ENCODE measurements around the gene ZNF584.
A peak's percentile ranks its signal among the peaks of the same experiment; 100 is the strongest.
"Not testable (repeated sequence)": the region's sequence is repeated elsewhere in the genome, so short reads cannot be mapped to it uniquely, and the experiment has no call there.

Gene ZNF584

DNA sequence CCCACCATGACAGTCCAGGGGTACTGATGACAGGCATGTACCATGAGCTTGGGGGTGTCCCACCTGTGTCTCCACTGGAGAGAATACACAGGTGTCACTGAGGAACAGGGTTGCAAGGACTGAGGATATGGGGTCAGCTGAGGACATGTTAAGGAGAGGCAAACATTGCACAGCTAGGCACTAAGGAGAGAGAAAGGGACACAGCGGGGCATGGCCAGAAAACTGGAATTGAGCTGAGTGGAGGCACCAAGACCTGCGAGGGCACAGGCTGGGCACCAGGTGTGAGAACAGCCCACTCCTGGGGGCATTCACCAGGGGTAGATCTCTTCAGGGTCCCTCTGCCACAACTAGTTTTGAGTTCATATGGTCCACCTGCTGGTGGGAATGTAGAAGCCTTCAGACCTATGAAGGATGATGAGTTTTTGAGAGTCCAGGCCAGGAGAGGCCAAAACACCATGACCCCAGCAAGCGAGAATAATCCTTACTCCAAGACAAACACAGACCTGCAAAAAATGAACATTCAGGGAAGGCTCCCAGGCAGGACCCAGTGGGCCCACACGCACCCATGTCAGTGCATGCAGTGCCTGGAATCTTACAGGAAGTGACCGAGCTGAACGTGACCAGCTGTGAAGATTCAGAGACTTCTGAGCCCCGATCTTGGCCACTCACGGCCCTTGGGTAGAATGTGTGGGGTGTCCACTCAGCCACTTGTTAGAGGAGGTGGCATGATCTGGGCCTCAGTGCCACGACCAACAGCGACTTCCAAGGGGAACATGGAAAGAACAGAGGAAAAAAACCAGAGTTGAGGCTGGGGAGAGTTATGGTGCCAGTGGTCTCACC lies 1.4 kb upstream of the ZNF584 start:
- no peak for DNase-seq

GRCh38 chr19:58407658-58408151 lies 744 bp upstream of the ZNF584 start:
- no peak for DNase-seq

DNA sequence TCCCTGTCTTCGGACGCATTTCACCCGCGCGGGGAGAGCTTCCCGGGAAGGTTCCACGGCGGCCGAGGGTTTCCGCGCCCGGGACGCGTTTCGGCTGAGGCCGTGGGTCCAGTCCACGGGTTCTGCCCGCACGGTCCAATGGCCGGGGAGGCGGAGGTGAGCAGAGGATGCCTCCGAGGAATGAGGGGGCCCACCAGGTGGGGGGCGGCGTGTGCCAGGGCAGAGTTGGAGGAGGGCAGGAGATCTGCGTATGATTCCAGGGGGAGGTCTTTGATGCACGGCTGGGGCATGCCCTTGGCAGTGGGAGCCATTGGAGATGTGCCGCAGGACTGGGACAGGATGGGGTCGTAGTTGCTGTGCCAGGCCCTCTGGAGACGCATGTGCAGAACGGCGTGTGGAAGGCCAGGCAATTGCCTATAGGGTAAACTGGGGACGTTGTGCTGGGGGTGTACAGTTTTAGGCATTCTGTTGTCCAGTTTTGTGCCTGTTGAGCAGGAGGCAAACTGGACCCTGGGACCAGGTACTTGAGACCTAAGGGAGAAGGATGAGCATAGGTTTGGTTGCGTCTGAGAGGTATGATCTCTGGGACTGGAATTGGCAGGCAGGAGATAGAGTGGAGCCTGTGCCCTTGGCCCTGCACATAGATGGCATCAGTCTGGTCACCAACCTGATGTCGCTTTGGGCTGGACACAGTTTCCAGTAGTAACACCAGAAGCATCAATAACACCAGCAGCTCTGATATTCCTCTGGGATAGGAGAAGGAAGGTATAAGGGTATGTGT lies 751 bp downstream of the ZNF584 start:
- peak in 1 of 2 experiments; percentile 51 for DNase-seq

- no peak for DNase-seq
Measured at GRCh38 chr19:58416604-58417003, 8.2 kb downstream of the ZNF584 start.

DNA sequence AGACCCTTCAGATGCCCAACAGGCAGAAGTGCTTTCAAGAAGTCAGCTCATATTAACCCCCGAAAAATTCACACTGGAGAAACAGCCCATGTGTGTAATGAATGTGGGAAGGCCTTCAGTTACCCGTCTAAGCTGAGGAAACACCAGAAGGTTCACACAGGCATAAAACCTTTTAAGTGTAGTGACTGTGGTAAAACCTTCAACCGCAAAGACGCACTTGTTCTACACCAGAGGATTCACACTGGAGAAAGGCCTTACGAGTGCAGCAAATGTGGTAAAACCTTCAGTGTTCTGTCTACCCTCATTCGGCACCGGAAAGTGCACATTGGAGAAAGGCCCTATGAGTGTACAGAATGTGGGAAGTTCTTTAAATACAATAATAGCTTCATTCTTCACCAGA lies 8.6 kb downstream of the ZNF584 start:
- no peak for DNase-seq

DNA sequence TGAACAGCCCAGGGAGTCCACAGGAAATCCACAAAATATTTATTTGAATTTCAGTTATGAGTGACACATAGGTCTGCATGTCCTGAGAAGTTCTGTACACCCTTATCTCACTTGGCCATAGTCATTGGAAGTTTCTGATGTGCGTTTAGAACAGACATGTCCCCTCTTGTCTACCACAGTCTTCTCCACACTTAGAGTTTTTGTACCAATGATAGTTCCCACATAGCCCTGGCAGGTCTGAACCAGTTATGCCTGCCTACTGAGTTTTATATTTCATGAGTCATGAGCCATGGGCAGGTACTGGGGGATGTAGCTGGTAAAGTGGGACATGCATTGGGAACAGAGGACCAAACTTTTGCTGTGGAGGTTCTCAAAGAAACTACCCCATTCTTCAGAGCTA lies 20.2 kb downstream of the ZNF584 start:
- no peak for DNase-seq

DNA sequence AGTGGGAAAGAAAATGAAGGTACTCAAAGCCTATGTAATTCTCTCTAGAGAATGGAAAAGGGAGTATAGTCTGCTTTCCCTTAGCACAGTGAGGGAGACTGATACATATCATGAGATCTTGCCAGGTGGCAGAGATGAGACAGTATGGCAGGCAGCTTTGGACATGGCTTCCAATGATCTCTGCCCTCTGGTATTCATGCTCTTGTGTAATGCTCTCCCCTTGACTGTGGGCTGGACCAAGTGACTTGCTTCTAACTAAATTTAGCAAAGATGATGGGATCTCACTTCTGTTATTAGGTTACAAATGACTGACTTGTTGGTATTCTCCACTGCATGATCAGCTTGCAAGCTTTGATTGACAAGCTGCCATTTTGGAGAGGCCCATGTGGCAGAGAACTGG lies 21.3 kb downstream of the ZNF584 start:
- DNase-seq, result no peak

DNA sequence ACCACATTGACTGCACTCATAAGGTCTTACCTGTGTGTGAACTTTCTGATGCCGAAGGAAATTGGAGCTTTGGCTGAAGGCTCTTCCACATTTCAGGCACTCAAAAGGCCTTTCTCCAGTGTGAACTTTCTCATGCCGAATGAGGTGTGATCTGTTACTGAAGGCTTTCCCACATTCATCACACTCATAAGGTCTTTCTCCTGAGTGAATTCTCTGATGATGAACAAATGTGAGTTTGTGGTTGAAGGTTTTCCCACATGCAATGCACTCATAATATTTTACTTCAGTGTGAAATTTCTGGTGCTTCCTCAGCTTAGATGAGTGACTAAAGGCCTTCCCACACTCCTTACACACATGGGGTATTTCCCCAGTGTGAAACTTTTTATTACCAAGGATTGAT lies 25.8 kb downstream of the ZNF584 start:
- DNase-seq, result no peak

GRCh38 chr19:58439576-58440554 lies 31.4 kb downstream of the ZNF584 start, which contains the start of gene ZNF132:
Gene ZNF132, minus strand, starts transcription at chr19:58440153. Its CDS starts 332 bp downstream, at chr19:58439821.
- DNase-seq, result peak; percentile 10 to 62

DNA sequence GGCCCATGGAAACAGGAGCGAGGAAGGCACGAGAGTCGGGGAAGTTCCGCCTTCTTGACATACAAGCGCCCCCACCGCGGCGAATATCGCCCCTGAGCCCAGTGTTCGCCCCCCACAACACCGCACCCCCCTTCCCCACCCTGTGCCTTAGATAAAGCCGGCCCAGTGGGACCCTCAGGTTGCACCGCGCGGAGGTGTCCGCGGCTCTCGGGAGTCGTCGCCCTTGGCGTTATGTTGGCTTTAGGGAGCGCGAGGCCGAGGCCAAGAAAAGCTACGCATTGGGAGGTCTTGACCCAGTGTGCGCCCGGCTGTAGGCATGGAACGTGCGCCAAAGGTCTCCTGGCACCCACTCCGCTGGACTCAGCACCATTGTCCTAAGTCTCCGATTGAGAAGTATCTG lies 32.1 kb downstream of the ZNF584 start:
- no peak for DNase-seq

DNA sequence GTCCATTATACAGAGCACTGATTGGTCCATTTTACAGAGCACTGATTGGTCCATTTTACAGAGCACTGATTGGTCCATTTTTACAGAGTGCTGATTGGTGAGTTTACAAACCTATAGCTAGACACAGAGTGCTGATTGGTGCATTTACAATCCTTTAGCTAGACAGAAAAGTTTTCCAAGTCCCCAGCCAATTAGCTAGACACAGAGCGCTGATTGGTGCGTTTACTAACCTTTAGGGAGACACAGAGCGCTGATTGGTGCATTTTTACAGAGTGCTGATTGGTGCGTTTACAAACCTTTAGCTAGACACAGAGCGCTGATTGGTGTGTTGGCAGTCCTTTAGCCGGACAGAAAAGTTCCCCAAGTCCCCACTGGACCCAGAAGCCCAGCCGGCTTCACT lies 34.5 kb downstream of the ZNF584 start:
- not testable (repeated sequence) for DNase-seq

DNA sequence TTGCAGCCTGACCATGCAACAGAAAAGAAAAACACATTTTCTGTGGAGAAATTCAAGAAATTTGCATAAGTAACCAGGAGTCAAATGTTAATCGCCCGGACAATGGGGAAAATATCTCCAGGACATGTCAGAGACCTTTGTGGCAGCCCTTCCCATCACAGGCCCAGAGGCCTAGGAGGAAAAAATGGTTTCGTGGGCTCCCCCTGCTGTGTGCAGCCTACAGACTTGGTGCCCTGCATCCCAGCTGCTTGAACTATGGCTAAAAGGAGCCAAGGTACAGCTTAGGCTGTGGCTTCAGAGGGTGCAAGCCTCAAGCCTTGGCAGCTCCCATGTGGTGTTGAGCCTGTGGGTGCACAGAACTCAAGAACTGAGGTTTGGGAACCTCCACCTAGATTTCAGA lies 40.4 kb downstream of the ZNF584 start:
- DNase-seq, result not testable (repeated sequence)

DNA sequence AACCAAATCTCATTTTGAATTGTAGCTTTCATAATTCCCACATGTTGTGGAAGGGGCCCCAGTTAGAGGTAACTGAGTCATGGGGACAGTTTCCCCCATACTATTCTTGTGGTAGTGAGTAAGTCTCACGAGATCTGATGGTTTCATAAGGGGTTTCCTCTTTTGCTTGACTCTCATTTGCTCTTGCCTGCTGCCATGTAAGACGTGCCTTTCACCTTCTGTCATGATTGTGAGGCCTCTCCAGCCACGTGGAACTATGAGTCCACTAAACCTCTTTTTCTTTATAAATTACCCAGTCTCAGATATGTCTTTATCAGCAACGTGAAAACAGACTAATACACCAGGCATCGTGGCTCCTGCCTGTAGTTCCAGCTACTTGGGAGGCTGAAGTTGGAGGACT lies 41.5 kb downstream of the ZNF584 start:
- DNase-seq, result not testable (repeated sequence)

- peak in 1 of 2 experiments; percentile 29 for DNase-seq
Measured at GRCh38 chr19:58450856-58451357, 42.5 kb downstream of the ZNF584 start.

DNA sequence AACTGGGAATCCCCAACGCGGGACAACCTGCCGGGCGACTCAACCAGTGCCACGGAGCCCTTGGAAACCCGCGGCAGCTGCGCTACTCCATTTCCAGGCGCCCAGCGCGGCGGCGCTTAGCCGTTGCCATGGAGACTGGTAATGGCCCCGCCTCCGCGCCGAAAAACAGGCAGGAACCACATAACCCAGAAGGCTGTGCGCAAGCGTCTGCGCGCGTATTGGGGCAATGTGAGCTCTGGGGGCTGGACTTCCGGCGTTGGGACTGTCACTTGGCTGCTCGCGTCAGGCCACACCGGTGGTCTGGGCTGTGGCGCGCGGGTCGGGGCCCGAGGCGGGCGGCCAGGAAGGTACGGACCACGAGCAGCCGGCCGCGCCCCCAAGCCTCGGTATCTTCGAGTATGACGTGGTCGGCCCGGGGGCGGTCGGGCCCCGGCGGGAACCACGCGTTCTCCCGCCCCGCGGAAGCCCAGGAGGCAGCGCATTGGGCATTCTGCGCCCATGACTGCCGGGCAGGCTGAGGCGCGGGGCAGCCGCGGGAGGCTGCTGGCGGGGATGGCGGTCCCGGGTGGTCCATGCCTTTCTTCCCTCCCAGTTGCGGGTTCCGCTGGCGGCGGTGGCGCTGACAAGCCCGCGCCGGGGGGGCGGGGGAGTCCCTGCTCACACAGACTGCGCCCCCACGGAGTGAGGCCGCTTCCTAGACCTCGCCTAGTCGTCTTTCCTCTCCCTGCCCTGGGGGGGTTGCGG lies 43.1 kb downstream of the ZNF584 start, which contains the start of gene ZNF324B:
Gene ZNF324B, plus strand, starts transcription at position 265 of the 744 bp plus-strand sequence. CDS start 2,080 bp downstream, outside the sequence.
- DNase-seq, result peak; percentile 94 to 98

DNA sequence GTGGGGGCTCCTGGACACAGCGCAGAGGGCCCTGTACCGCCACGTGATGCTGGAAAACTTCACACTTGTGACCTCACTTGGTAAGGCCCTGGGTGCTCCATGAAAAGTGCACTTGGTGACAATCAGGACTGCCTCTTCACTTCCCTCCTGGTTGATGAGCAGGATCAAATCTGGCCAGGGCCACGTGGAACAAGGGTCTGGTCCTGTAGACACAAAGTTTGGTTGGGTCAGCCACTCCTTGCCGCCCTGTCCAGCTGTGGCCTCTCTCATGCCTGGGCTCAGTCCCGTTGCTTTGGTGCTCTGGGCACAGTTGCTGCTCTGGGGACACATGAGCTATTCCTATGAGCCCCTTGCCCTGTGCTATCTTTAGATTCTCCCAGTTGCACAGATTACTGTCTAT lies 45.3 kb downstream of the ZNF584 start:
- no peak for DNase-seq

DNA sequence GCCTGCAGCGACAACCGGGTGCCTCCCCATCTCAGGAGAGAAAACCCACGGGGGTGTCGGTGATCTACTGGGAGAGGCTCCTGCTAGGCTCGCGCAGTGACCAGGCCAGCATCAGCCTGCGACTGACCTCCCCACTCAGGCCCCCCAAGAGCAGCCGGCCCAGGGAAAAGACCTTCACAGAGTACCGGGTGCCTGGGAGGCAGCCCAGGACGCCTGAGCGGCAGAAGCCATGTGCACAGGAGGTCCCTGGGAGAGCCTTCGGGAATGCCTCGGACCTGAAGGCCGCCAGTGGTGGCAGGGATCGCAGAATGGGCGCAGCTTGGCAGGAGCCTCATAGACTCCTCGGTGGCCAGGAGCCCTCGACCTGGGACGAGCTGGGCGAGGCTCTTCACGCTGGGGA lies 46.9 kb downstream of the ZNF584 start:
- no peak for DNase-seq

- no peak for DNase-seq
Measured at GRCh38 chr19:58456111-58456510, 47.7 kb downstream of the ZNF584 start.

DNA sequence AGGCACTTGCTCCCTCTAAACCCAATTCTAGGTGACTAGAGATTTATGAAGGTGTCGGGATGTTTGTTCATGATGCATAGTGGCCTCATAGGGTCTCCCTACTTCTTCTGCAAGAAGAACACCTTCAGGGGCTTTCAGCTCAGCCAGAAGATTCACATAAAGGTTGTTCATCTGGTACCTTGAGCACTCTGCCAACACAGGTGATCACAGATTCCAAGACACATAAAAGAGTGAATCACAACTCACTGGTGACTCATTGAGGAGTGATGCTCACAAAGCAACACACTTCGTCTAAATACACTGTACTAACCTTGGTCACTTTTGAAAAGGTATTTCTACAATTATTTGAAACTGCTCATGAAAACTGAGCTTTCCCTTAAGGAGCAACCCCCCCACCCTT lies 51.6 kb downstream of the ZNF584 start:
- no peak for DNase-seq

GRCh38 chr19:58466089-58466759 lies 57.8 kb downstream of the ZNF584 start:
- peak in 1 of 2 experiments; percentile 63 for DNase-seq

Measured in NCI-H446 (cell line).